ENCODE data around the gene EFCAB6. TPM values are rescaled to one million over a fixed set of nuclear protein-coding genes. Genes with fewer than 3 reads are reported as not detected.

EFCAB6 gene
- total and polyA plus RNA-seq, 8 donors = 0.29 to 10.5 (median 3.5) TPM

- DNase-seq = no peak
- Histone ChIP-seq H3K36me3 (no peaks in the 10 kb centered on the region), H3K27me3 (peaks cover 0 to 23% (median 0%) of the 10 kb centered on the region in 3 donors), H3K4me1 (no peaks in the 10 kb centered on the region), H3K9me3 (no peaks in the 10 kb centered on the region), H3K4me3 (no peak overlapping the region), H3K27ac (no peak overlapping the region)
- intact Hi-C loops (cut with DNase I; ENCODE audit: low total_unique reads) = no loop called here
- TF ChIP-seq, protein P1, sequence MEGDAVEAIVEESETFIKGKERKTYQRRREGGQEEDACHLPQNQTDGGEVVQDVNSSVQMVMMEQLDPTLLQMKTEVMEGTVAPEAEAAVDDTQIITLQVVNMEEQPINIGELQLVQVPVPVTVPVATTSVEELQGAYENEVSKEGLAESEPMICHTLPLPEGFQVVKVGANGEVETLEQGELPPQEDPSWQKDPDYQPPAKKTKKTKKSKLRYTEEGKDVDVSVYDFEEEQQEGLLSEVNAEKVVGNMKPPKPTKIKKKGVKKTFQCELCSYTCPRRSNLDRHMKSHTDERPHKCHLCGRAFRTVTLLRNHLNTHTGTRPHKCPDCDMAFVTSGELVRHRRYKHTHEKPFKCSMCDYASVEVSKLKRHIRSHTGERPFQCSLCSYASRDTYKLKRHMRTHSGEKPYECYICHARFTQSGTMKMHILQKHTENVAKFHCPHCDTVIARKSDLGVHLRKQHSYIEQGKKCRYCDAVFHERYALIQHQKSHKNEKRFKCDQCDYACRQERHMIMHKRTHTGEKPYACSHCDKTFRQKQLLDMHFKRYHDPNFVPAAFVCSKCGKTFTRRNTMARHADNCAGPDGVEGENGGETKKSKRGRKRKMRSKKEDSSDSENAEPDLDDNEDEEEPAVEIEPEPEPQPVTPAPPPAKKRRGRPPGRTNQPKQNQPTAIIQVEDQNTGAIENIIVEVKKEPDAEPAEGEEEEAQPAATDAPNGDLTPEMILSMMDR (IDR thresholded peaks at IDR 0.05) = no peak
- TF ChIP-seq POLR2A (IDR thresholded peaks at IDR 0.05) (no peak), POLR2AphosphoS5 (IDR thresholded peaks at IDR 0.05) (no peak), EP300 (IDR thresholded peaks at IDR 0.05) (no peak)
- 75 to 84% (median 81%) methylated on average over 13 to 16 of the region's 16 CpGs for WGBS, 5 donors
These were observed 300.7 kb downstream of the EFCAB6 start for GRCh38 chr22:43511276-43511910.

GRCh38 chr22:43510281-43511070 lies 301.6 kb downstream of the EFCAB6 start:
- TF ChIP-seq EP300 (IDR thresholded peaks at IDR 0.05) = no peak
- TF ChIP-seq, protein P1 (IDR thresholded peaks at IDR 0.05) = no peak
- TF ChIP-seq POLR2AphosphoS5 (IDR thresholded peaks at IDR 0.05) = no peak
- TF ChIP-seq POLR2A (IDR thresholded peaks at IDR 0.05) = no peak
- Histone ChIP-seq H3K36me3 (no peaks in the 10 kb centered on the region), H3K4me3 (no peak overlapping the region), H3K27ac (no peak overlapping the region), H3K27me3 (peaks cover 0 to 14% (median 0%) of the 10 kb centered on the region in 3 donors), H3K4me1 (no peaks in the 10 kb centered on the region), H3K9me3 (no peaks in the 10 kb centered on the region)
- WGBS, 5 donors = 56 to 89% (median 70%) methylated on average over 4 to 9 of the region's 9 CpGs
- intact Hi-C loops (cut with DNase I; ENCODE audit: low total_unique reads) = no loop called here
- DNase-seq = no peak

DNA sequence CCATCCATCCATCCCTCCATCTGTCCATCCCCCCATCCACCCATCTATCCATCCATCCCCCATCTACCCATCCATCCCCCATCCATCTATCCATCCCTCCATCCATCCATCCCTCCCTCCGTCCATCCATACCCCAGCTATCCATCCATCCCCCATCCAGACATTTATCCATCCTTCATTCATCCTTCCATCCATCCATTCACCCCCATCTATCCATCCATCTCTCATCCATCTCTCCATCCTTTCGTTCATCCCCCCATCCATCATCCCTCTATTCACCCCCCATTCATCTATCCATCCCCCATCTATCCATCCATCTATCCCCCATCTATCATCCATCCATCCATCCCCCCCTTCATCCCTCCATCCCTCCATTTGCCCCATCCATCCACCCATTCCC lies 302.8 kb downstream of the EFCAB6 start:
- no peak overlapping the region for H3K27ac ChIP-seq
- H3K36me3 ChIP-seq = no peaks in the 10 kb centered on the region
- DNase-seq = no peak
- intact Hi-C loops (cut with DNase I; ENCODE audit: low total_unique reads) = no loop called here
- TF ChIP-seq POLR2A (IDR thresholded peaks at IDR 0.05) = no peak
- WGBS, 5 donors = 77 to 88% (median 84%) methylated on average over 2 of the region's 2 CpGs
- H3K4me1 ChIP-seq = no peaks in the 10 kb centered on the region
- H3K9me3 ChIP-seq = no peaks in the 10 kb centered on the region
- H3K4me3 ChIP-seq = no peak overlapping the region
- peaks cover 0 to 4% (median 0%) of the 10 kb centered on the region in 3 donors for H3K27me3 ChIP-seq

GRCh38 chr22:43508489-43508888 lies 303.6 kb downstream of the EFCAB6 start:
- intact Hi-C loops (cut with DNase I; ENCODE audit: low total_unique reads) = no loop called here
- Histone ChIP-seq H3K27me3 (peaks cover 0 to 5% (median 0%) of the 10 kb centered on the region in 3 donors), H3K4me1 (no peaks in the 10 kb centered on the region), H3K27ac (no peak overlapping the region), H3K36me3 (no peaks in the 10 kb centered on the region), H3K9me3 (no peaks in the 10 kb centered on the region), H3K4me3 (no peak overlapping the region)
- DNase-seq = no peak
- TF ChIP-seq POLR2AphosphoS5 (IDR thresholded peaks at IDR 0.05) (no peak), EP300 (IDR thresholded peaks at IDR 0.05) (no peak), POLR2A (IDR thresholded peaks at IDR 0.05) (no peak)
- TF ChIP-seq, protein P1 (IDR thresholded peaks at IDR 0.05) = no peak

DNA sequence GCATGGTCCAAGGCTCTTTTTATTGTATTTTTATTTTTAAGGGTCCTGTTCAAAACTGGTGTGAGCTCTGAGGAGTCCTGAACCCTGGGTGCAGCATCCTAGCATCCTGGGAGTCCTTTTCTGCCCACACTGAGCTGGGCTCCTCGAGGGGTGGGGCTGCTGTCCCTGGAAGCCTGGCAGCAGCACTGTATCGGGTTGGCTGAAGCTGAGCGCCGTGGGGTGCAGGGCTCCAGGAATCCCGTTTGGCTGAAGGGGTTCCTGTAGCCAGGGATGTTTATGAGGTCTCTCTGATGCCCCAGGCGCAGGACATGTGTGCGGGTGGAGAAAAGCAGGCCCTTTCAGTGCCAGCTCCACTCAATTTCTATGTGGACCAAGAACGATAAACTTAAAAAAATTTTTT lies 304.9 kb downstream of the EFCAB6 start:
- Histone ChIP-seq H3K9me3 (no peaks in the 10 kb centered on the region), H3K27ac (no peak overlapping the region), H3K4me1 (no peaks in the 10 kb centered on the region), H3K4me3 (no peak overlapping the region), H3K27me3 (peaks cover 0 to 11% (median 0%) of the 10 kb centered on the region in 3 donors), H3K36me3 (no peaks in the 10 kb centered on the region)
- TF ChIP-seq EP300 (IDR thresholded peaks at IDR 0.05) = no peak
- intact Hi-C loops (cut with DNase I; ENCODE audit: low total_unique reads) = no loop called here
- WGBS, 5 donors = 63 to 85% (median 75%) methylated on average over 8 of the region's 8 CpGs
- DNase-seq = no peak
